Mucosa of gallbladder (tissue), 1 donor: ENCODE data around the gene IL32. TPM values are rescaled to one million over a fixed set of nuclear protein-coding genes. Genes with fewer than 3 reads are reported as not detected.
"Not testable (repeated sequence)": the region's sequence is repeated elsewhere in the genome, so short reads cannot be mapped to it uniquely, and the experiment has no call there.

Source experiments
- DNase-seq: peaks from one replicate; pipeline ENCODE4 v3.0.0-alpha.2; 2020; ENCODE audit warnings: low spot score
- total RNA-seq: library from RNA; stranded (reverse); gene quantifications from one replicate; pipeline ENCODE4 v1.2.1, GENCODE V29; 2021
- donor health status: DM: no; HTN: no; CAD: no.

Gene IL32
- total RNA-seq, 1 donor from 2014 or later: 134 TPM

GRCh38 chr16:3051494-3051893, 13.9 kb upstream of the IL32 start:
- DNase-seq: no peak

GRCh38 chr16:3052571-3053329, 12.7 kb upstream of the IL32 start:
- not testable (repeated sequence) for DNase-seq

- not testable (repeated sequence) for DNase-seq
Observed at GRCh38 chr16:3053330-3053710, 12.1 kb upstream of the IL32 start.

GRCh38 chr16:3054965-3055733, 10.3 kb upstream of the IL32 start:
- no peak for DNase-seq

- not testable (repeated sequence) for DNase-seq
Observed at GRCh38 chr16:3055734-3056115, 9.7 kb upstream of the IL32 start.

- DNase-seq: no peak
Observed at GRCh38 chr16:3056336-3057180, 8.9 kb upstream of the IL32 start.

- no peak for DNase-seq
Observed at GRCh38 chr16:3057181-3058138, 8.0 kb upstream of the IL32 start.

- DNase-seq: no peak
Observed at GRCh38 chr16:3058139-3059030, 7.1 kb upstream of the IL32 start.

GRCh38 chr16:3059041-3059722, 6.3 kb upstream of the IL32 start:
- peak; percentile 87 for DNase-seq

- DNase-seq: no peak
Observed at GRCh38 chr16:3059723-3060242, 5.7 kb upstream of the IL32 start.

GRCh38 chr16:3060339-3061127, 4.9 kb upstream of the IL32 start:
- no peak for DNase-seq

GRCh38 chr16:3062553-3062952, 2.9 kb upstream of the IL32 start:
- DNase-seq: no peak

GRCh38 chr16:3063625-3064386, 1.6 kb upstream of the IL32 start:
- no peak for DNase-seq

- DNase-seq: no peak
Observed at GRCh38 chr16:3065742-3066439, 451 bp downstream of the IL32 start.

- no peak for DNase-seq
Observed at GRCh38 chr16:3066440-3066748, 954 bp downstream of the IL32 start.

- no peak for DNase-seq
Observed at GRCh38 chr16:3068487-3068886, 3.0 kb downstream of the IL32 start.

- not testable (repeated sequence) for DNase-seq
Observed at GRCh38 chr16:3069146-3069545, 3.7 kb downstream of the IL32 start.
